Activated CD4-positive, CD25-positive, alpha-beta regulatory T cell treated with anti-CD3 and anti-CD28 coated beads, Interleukin-2, amount 50 U/mL, for 16 hours (primary cell): ENCODE results near the gene NCK2.
"Not testable (repeated sequence)": the region's sequence is repeated elsewhere in the genome, so short reads cannot be mapped to it uniquely, and the experiment has no call there.

Source experiments
- DNase-seq: peaks from one replicate; pipeline ENCODE4 v3.0.0-alpha.2; 2020; ENCODE audit warnings: low read depth, low spot score

The NCK2 gene

DNA sequence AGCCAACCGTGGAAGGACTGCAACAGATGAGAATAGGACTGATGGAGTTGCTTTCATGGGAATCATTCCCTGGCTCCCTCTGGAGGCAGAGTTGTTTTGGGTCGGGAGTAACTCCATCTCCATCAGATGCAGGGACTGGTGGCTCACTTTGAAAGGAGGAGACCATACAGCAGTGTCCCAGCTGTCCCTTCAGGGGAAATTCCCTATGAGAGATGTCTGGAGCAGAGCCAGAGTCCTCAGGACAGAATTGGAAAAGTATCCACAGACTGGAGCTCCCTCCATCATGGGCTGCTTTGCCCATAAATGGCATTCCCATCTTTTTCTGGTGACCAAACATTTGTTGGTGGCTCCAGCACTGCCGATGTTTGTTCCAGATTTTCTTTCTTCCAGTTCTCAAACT, 144.3 kb downstream of the NCK2 start:
- DNase-seq, result no peak

DNA sequence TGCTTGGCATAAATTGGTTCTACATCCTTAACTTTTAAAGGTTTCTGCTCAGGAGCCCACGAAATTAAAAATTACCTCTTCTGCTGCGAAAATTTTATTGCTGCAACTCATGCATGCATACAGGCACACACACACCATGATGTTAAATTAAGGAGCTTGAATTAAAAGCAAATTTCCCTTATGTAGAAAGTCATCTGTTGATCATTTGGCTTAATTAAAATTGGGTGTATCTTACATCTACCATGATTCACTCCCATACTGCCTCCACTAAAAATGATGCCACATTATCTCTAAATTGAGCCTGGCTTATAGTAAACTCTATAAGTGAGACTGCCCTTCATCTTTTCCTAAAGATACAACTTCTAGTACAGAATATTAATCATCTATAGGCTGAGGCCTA, 145.4 kb downstream of the NCK2 start:
- no peak for DNase-seq

DNA sequence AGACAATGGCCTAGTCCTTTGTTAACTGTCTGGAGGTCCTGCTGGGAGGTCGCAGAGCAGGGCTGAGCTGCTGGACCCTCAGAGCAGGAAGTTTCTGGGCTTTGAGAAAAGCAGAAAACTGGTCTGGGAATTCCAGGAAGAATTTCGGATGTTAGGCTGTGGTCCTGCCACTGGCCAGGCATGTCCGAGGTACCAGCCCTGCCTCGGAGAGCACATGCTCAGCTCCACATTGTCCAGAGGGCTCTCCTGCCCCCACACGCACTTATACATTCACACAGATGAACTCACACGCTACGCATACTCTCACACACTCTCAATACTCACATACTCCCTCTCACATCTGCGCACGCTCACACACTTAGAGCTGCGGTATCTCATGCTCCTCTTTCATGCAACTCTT, 146.1 kb downstream of the NCK2 start:
- DNase-seq, result no peak

DNA sequence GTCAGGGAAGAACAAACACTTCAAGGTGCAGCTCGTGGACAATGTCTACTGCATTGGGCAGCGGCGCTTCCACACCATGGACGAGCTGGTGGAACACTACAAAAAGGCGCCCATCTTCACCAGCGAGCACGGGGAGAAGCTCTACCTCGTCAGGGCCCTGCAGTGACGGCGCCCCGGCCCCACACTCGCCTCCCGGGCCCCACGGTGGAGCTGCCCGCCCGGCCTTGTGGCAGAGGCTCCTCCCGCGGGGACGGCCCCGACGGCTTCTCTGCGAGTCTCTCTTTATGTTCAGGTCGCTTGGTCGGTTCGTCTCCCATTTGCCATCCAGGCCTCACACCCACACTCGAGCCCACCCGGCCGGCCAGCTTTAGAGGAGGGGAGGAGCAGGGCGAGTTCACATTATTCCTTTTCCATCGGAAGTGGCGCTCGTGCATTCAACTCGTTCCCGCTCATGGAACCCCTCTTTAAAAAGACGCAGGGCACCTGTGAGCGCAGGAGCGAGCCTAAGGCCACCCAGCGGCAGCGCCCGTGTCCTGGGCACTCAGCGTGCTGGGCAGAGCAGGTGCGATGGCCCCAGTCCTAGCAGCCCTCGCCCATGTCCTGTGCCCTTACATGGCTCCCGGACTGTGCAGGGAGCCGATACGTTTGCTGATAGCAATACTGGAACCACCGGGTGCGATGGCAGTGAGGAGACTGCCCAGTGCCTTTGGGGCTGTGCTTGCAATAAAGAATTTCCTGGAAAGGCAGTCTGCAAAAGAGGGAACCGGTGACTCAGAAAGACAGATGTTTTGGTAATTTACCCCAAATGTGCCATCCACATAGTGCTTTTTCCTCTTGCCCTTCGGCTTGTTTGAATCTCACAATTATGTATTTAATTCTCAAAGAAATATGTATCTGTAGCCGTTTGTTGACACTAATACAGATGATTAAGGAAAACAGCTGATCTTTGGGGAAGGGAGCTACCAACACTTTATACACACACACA, 148.6 kb downstream of the NCK2 start:
- no peak for DNase-seq

DNA sequence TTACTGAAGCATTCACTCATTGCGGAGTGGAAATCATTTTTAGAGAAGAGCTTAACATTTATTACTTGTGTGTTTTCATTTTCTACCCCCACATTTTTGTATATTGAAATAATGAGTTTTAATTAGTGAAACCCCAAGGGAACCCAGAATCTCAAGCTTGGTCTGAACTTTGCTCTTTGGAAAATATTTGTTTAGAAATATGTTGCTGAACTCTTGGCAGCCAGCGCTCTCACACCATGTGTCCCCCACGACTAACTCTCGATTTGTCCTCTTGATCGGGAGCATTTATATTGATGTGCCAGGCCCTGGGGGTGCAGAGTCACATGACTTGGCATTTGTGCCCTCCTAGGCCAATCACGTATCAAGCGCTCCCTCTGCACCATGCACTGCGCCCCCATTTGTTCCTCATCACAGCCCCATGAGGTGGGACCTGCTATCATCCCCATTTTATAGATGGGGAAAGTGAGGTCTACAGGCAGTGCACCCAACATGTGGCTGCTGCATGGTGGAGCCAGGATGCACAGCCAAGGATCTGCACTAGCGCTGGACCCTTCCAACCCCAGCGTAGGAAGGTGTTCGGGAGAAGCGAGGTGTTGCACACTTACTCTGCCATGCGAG, 149.7 kb downstream of the NCK2 start:
- DNase-seq, result no peak

DNA sequence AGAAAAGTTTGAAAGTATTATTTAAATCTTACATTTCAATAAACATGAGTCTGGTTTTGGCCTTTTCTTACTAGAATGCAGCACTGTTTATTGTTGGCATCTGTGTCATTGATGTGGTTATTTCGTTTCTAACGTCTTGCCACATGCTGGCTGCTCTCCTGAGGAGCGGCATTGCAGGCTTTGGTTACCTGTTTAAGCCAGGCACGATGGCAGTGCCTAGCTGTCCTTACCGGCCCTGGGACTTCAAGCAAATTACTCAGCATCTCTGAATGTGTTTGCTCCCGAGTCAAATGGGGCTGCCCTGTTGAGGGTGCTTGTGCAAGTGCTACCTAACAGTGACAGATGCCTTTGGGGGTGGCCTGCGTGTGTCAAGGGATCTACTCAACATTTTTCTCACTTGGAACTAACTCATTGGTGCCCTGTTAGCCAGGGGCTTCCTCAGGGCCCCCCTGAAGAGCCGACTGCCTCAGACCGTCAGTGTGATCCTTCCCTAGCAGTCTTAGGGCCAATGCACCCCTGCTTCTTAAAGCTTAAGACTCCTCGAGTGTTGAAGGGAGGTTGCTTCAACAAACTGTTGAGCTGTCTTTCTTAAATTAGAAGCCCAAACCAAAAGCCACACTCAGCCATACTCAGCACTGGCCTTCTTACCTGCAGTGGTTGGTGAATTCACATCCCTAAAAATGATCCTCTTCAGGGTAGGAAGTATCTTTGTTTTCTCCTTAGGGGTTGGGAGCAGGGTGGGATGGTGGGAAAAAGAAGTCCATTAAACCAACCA, 151.5 kb downstream of the NCK2 start:
- no peak for DNase-seq

DNA sequence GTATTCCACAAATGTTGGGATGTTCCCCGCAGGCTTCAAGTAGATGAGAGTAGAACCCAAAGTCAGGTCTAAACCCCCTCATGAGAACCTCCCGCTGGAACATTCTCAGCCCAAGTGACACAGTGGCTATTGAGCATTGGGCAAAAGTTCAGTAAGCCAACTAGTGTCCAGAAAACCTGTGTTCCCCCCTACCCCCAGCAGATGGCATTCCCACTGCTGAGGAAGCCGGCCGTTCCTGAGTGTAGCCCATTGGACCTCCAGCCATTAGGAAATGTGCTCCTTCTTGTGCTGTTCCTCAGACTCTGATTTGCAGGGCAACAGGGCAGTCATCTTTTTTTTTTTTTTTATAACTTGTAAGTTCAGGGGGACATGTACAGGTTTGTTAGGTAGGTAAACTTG, 152.1 kb downstream of the NCK2 start:
- DNase-seq, result no peak

DNA sequence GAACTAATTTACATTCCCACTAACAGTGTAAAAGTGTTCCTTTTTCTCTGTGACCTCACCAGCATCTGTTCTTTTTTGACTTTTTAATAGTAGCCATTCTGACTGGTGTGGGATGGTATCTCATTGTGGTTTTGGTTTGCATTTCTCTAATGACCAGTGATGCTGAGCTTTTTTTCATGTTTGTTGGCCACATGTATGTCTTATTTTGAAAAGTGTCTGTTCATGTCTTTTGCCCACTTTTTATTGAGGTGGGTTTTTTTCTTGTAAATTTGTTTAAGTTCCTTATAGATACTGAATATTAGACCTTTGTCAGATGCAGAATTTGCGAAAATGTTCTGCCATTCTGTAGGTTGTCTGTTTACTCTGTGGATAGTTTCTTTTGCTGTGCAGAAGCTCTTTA, 153.0 kb downstream of the NCK2 start:
- not testable (repeated sequence) for DNase-seq

DNA sequence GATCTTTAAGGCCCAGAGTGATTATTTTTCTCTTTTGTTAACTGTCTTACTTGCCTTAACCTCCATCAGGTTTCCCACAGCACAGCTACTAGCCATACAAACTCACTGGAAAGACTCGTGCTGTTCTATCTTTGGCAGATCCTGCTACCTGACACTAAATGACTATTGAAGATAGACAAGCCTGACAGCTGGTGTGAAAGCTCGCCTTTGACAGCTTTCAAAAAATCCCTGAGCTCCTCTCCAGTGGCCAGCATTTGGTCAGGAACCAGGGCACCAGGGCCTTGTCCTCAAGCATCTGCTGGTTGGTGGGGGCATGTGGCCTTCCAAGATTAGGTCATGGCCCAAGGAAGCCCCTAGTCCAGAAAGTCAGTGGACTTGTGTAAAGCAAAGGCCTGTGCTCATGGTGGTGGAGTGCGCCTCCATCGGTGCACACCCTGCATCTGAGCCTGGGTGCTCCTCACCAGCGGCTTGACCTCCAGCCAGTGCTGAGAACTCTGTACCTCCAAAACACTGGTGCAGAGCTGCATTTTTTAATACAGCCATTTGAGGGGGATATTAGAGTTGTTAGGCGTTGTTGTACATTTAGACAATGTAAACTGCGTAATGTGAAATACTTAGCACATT, 158.5 kb downstream of the NCK2 start:
- no peak for DNase-seq

DNA sequence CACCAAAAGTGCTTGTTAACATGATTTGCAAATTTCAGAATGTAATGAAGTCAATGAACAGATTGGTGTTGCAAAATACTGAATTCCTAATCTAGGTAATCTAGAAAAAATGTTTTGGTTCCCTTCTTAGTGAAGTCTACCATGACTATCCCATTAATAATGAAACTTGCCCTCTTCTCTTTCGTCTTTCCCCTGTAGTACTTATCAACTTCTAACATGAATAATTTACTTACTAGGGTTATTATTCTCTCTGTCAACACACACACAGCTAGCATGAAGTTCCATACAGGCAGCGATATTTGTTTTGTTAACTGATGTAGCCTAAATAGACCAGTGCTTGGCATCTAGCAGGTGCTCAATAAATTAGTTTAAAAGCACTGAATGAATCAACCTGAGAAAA, 160.2 kb downstream of the NCK2 start:
- DNase-seq, result no peak

DNA sequence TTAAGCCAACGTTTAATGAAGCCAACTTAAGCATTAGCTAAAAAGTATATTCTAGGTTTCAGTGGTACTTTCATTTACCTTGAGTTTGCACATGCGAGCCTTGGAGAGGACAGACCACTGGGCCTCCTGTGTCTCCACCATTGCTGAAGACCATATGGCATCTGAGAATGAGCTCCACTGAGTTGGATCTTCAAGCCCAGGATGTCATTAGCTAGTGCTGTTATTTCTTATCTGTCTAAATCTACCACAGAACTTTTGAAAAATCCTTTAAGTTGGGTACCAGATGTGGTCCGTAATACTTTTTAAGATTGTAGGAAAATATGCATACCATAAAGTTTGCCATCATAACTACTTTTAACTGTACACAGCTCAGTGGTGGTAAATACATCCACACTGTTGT, 161.8 kb downstream of the NCK2 start:
- no peak for DNase-seq

DNA sequence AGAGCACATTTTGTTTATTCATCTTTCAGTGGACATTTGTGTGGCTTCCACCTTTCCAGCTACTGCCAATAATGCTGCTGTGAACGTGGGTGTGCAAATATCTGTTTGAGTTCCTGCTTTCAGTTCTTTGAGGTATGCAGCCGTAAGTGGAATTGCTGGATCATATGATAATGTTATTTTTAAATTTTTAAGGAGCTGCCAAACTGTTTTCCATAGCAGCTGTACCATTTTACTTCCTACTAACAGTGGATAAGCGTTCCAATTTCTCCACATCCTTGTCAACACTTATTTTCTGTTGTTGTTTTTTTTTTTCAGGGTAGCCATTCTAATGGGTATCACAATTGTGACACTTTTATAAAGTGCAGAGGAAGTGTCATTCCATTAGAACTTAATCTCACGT, 162.5 kb downstream of the NCK2 start:
- DNase-seq, result no peak

DNA sequence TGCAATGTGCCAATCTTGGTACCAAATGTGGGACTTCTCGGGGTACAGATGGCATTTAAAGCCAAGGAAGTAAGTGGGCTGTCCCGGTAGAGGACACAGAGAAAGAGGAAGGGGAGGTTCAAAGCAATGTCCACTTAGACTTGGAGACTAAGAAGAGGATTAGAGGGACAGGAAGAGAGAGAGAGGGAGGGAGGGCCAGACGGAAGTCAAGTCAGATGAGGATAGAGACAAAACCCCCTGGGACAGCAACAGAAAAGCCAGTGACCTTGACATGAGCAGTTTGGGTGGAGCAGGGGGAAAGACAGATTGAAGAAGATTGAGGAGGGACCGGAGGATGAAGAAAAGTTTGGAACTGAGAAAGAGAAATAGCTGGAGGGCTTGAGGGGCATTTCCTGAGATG, 164.5 kb downstream of the NCK2 start:
- no peak for DNase-seq

DNA sequence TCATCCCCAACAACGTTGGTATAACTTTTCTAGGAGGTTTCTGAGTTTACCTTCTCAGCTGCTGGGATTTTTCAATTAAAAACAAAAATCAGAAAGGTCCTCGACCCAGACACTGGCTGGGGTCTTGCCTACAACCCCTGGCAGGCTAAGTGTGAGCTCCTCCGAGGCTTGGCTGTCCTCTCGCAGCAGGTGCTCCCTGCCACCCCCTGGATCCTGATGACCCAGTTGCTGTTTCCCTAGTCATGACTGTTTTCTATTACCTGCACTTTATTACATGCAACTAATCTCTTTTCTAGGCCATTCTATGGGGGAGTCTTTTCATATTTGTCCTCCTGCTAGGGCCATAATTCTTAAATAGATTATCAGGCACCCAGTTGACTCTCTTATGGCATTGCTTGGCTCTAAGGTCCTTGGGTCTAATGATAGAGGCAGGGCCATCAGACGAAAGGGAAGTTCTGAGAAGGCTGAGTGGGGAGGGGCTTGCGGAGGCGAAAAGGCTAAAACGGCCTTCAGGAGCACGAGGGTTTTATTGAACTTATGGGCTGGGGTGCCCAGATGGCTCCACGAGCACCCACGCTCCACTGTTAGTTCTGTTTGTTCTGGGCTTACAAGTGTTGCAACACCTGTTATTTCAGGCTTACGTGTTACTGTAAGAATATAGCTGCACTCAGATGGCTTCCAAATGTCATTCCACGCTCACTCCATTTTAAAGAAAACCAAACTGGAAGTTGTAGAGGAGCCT, 166.0 kb downstream of the NCK2 start:
- DNase-seq, result no peak

DNA sequence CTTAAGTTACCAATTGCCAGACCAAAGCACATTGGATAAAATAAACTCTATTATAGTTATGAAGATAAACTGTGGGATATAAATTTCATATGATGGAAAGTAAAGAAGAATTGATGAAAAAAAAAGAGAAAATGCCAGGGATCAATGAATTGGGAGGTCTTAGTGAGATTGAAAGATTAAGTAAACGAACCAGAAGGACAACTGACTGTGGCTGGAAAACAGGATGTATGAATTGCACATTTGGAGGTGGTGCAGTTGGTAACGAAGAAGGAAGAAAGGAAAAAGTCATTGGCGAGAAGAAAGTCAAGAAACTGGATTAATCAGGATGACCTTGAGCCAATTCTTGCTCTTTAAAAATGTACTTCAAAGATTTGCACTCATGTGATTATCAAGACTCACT, 166.7 kb downstream of the NCK2 start:
- DNase-seq, result no peak

DNA sequence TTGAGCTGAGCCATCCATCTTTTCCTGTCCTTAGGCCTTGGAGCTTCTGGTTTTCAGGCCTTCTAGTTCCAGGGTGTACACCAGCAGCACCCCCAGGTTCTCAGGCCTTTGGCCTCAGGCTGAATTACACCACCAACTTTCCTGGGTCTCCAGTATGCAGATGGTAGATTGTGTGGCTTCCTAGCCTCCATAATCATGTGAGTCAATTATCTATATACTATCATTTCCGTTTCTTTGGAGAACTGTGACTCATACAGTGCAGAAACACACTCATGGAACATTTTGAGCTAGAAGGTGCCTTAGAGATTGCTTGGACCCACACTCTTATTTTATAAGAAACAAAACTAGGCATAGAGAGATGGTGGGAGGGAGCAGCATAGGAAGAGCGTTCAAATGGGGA, 167.4 kb downstream of the NCK2 start:
- no peak for DNase-seq

DNA sequence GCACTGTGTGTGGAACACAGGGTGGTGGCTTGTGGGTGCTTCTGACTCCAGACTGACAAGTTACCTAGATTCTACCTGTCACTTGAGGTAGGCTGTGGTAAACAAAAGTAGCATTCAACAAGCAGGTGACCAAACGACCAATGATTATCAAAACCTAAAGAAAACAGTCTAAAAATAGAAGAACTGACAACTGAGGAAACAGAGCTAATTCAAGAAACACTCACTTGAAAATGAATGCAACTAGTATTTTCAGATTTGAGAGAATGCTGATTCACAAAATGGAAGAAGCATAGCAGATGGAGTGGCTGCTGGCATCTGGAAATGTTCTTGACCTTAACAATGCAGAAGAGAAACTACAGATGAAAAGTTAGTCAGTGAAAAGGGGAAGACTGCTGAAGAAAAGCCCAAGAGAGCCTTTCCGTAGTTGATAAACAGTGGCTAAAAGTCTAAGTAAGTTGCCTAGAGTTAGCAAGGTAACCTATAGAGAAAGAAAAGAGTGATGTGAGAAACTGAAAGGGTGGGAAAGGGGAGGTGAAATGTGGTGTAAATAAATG, 170.4 kb downstream of the NCK2 start:
- no peak for DNase-seq

DNA sequence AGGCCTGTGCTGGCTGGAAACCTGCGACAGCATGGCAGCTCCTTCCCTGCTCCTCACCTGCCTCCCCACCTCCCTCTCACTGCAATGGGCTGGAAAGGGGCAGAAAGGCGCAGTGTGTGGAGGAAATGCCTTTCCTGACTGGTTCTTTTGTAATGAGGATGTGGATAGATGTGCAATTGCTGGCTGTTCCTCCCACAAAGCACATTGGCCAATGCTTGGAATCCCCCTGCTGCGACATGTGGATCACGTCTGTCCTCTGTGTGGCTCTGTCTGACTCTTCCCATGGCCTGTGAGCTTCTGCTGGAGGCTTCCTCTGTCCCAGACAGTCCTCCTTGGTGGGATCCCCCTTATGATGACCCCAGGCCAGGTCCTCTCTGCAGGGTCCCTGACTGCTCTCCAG, 172.5 kb downstream of the NCK2 start:
- DNase-seq, result no peak

DNA sequence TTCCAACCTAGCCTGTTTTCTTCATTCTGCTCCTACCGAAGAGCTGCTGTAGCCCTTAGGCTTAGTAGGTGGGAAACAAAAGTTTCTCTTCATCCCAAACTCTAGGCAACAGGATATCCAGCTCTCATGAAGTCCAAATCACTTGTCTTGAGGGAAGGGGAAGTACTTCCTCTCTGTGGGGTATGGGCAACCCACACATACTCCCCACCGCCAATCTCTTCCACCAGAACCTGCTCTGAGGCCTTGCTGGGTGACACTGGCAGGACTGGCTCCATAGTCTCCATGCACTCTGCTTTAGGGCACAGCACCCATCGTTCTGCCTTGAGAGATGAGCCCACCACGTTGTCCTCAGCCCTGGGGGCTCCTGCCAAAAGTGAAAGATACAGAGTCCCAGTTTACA, 173.0 kb downstream of the NCK2 start:
- DNase-seq, result no peak

DNA sequence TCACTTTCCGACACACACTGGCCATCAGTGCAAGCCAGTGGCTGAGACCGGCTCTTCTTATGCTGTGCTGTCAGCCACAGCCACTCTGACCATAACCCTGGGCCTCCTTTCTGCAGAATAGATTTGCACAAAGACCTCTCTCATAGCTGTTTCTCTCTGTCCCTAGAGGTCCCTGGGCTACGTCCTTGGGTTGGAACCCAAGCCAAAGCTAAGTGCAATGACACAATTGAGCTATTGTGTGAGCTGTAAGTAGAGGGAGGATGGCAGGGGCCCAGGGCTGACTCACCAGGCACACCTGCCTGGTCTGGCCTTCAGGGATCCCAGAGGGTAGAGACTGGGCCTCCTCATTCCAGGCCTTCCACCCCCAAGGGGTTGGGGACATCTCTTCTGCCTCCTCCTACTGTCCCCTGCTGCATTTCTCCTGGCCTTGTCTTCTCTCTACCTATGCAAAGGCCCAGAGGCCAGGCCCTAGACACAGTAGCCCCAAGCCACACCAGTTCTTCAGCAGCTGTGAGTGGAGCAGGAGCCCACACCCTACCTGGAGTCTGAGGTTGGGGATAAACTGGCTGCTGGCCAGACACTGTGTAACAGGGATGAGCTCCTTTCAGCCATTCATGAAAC, 174.6 kb downstream of the NCK2 start:
- no peak for DNase-seq

DNA sequence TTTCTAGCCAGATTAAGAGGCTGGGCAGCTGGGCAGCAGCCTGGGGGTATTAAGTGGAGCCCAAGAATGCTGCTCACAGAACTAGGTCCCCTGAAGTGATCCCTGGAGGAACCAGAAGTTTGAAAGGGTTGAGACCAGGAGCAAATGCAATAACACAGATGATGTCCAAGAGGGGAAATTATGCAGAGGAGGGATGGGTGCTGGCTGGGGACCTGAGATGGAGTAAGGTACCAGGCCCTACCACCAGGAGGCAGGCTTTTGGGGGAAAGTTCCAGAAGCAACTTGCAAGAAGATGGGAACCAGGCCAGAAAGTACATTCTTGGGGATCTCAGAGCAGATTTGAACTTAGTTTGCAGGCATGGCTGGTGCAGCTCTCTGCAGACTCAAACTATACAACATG, 175.1 kb downstream of the NCK2 start:
- DNase-seq, result peak; percentile 19
